Stimulated activated CD8-positive, alpha-beta memory T cell treated with anti-CD3 and anti-CD28 coated beads, Interleukin-7, amount 100 ng/mL, for 4 hours (primary cell): ENCODE measurements around the gene ATL1.

Experiments
- DNase-seq, 2 donors: peaks; one replicate each; pipeline ENCODE4 v3.0.0-alpha.2; 2020; ENCODE audit warnings: low read depth in 2 of 2

Gene ATL1

GRCh38 chr14:50559990-50560930 is at the start of gene ATL1:
ATL1 (plus strand) TSS chr14:50560145; CDS start chr14:50560266, 121 bp downstream.
- DNase-seq: peak in 1 of 2 donors; percentile 12

GRCh38 chr14:50510157-50510556 is 49.8 kb upstream of the ATL1 start:
- no peak for DNase-seq

GRCh38 chr14:50512463-50512862 is 47.5 kb upstream of the ATL1 start:
- no peak for DNase-seq

- DNase-seq: no peak
Measured at GRCh38 chr14:50516091-50516490, 43.9 kb upstream of the ATL1 start.

- DNase-seq: peak; percentile 44 to 62
Measured at GRCh38 chr14:50520947-50521815, 38.8 kb upstream of the ATL1 start.

- DNase-seq: no peak
Measured at GRCh38 chr14:50521912-50522341, 38.0 kb upstream of the ATL1 start.

GRCh38 chr14:50523271-50524041 is 36.5 kb upstream of the ATL1 start:
- no peak for DNase-seq

GRCh38 chr14:50524060-50524459 is 35.9 kb upstream of the ATL1 start:
- DNase-seq: no peak

GRCh38 chr14:50524731-50525515 is 35.0 kb upstream of the ATL1 start:
- DNase-seq: no peak

GRCh38 chr14:50528000-50528399 is 31.9 kb upstream of the ATL1 start:
- no peak for DNase-seq

GRCh38 chr14:50529288-50530179 is 30.4 kb upstream of the ATL1 start:
- DNase-seq: no peak

GRCh38 chr14:50530358-50530757 is 29.6 kb upstream of the ATL1 start:
- no peak for DNase-seq

- DNase-seq: no peak
Measured at GRCh38 chr14:50530794-50531365, 29.1 kb upstream of the ATL1 start.

GRCh38 chr14:50531595-50532501 is 28.1 kb upstream of the ATL1 start:
- peak in 1 of 2 donors; percentile 10 for DNase-seq

GRCh38 chr14:50532502-50533240 is 27.3 kb upstream of the ATL1 start, which contains the start of gene MAP4K5:
MAP4K5 (minus strand) TSS chr14:50532569; CDS start chr14:50532049, 520 bp downstream.
- DNase-seq: peak; percentile 77 to 90

GRCh38 chr14:50533241-50533705 is 26.7 kb upstream of the ATL1 start:
- DNase-seq: no peak

GRCh38 chr14:50533806-50534205 is 26.1 kb upstream of the ATL1 start:
- DNase-seq: no peak
